Nephron (organoid): Measurements from ENCODE around the gene FAM131C.

Experiments
- H3K27ac Mint-ChIP-seq, 3 experiments: 2 replicates each; pipeline ENCODE4 v1.8.0; 2020; ENCODE audit warnings: mixed read lengths in 3 of 3, mild to moderate bottlenecking in 2 of 3, moderate library complexity in 1 of 3
- H3K27me3 Mint-ChIP-seq: 2 replicates; pipeline ENCODE4 v1.8.0; 2021; ENCODE audit warnings: low read depth, mild to moderate bottlenecking, moderate library complexity, mixed read lengths
- H3K36me3 Mint-ChIP-seq: 2 replicates; pipeline ENCODE4 v1.8.0; 2020; ENCODE audit warnings: low read depth, mixed read lengths
- H3K4me1 Mint-ChIP-seq: 2 replicates; pipeline ENCODE4 v1.8.0; 2020; ENCODE audit warnings: mixed read lengths
- H3K4me3 Mint-ChIP-seq, 3 experiments: 2 replicates each; pipeline ENCODE4 v1.8.0; 2020; ENCODE audit warnings: mild to moderate bottlenecking in 3 of 3, mixed read lengths in 3 of 3, moderate library complexity in 2 of 3
- H3K9me3 Mint-ChIP-seq: 2 replicates; pipeline ENCODE4 v1.8.0; 2020; ENCODE audit warnings: mixed read lengths
- CTCF ChIP-seq, 3 experiments: fragments of 200-600 bp; sonication (generic); IDR thresholded peaks; one replicate each; pipeline ENCODE4 v1.5.0; 2021; ENCODE audit warnings: antibody characterized with exemption in 3 of 3; ENCODE audit not compliant: unreplicated experiment in 3 of 3

The FAM131C gene

GRCh38 chr1:16092097-16092922, 18.9 kb upstream of the FAM131C start:
- no peak overlapping the region for H3K4me3 Mint-ChIP-seq
- H3K4me1 Mint-ChIP-seq = peaks cover 5% of the 10 kb centered on the region
- peaks cover 25% of the 10 kb centered on the region for H3K27me3 Mint-ChIP-seq
- no peak for TF ChIP-seq CTCF (IDR thresholded peaks at IDR 0.05; ENCODE audit: unreplicated experiment in 3 of 3)
- H3K36me3 Mint-ChIP-seq = no peaks in the 10 kb centered on the region
- no peaks in the 10 kb centered on the region for H3K9me3 Mint-ChIP-seq
- H3K27ac Mint-ChIP-seq = no peak overlapping the region

GRCh38 chr1:16091296-16091695, 17.8 kb upstream of the FAM131C start:
- no peak overlapping the region for H3K27ac Mint-ChIP-seq
- no peaks in the 10 kb centered on the region for H3K9me3 Mint-ChIP-seq
- H3K36me3 Mint-ChIP-seq = no peaks in the 10 kb centered on the region
- TF ChIP-seq CTCF (IDR thresholded peaks at IDR 0.05; ENCODE audit: unreplicated experiment in 3 of 3) = no peak
- peaks cover 15% of the 10 kb centered on the region for H3K27me3 Mint-ChIP-seq
- peaks cover 5% of the 10 kb centered on the region for H3K4me1 Mint-ChIP-seq
- no peak overlapping the region for H3K4me3 Mint-ChIP-seq

- Mint-ChIP-seq H3K9me3 (no peaks in the 10 kb centered on the region), H3K27me3 (peaks cover 13% of the 10 kb centered on the region), H3K4me3 (no peak overlapping the region), H3K27ac (no peak overlapping the region), H3K36me3 (no peaks in the 10 kb centered on the region), H3K4me1 (peaks cover 5% of the 10 kb centered on the region)
- TF ChIP-seq CTCF (IDR thresholded peaks at IDR 0.05; ENCODE audit: unreplicated experiment in 3 of 3) = no peak
Measured at GRCh38 chr1:16090076-16090826, 16.8 kb upstream of the FAM131C start.

GRCh38 chr1:16088996-16089395, 15.5 kb upstream of the FAM131C start:
- no peak for TF ChIP-seq CTCF (IDR thresholded peaks at IDR 0.05; ENCODE audit: unreplicated experiment in 3 of 3)
- no peaks in the 10 kb centered on the region for H3K36me3 Mint-ChIP-seq
- H3K27me3 Mint-ChIP-seq = peaks cover 9% of the 10 kb centered on the region
- no peak overlapping the region for H3K27ac Mint-ChIP-seq
- peaks cover 3% of the 10 kb centered on the region for H3K4me1 Mint-ChIP-seq
- no peaks in the 10 kb centered on the region for H3K9me3 Mint-ChIP-seq
- no peak overlapping the region for H3K4me3 Mint-ChIP-seq

- no peak overlapping the region for H3K4me3 Mint-ChIP-seq
Measured at GRCh38 chr1:16088351-16088911, 15.0 kb upstream of the FAM131C start.

More at GRCh38 chr1:16088351-16088911, 15.0 kb upstream of the FAM131C start:
- Mint-ChIP-seq H3K36me3 (no peaks in the 10 kb centered on the region), H3K27me3 (peaks cover 9% of the 10 kb centered on the region), H3K27ac (no peak overlapping the region), H3K4me1 (no peaks in the 10 kb centered on the region), H3K9me3 (no peaks in the 10 kb centered on the region)
- TF ChIP-seq CTCF (IDR thresholded peaks at IDR 0.05; ENCODE audit: unreplicated experiment in 3 of 3) = no peak
